AG09309 (cell line): ENCODE results near the gene TECPR2.

Experiments used
- DNase-seq: peaks from one replicate; pipeline ENCODE4 v3.0.0-alpha.2; 2010; ENCODE audit warnings: low read depth
- H3K4me3 ChIP-seq: 2 replicates; pipeline ENCODE4 v1.5.1; 2011; ENCODE audit warnings: mild to moderate bottlenecking, low read depth, low read length, moderate library complexity; ENCODE audit not compliant: control insufficient read depth
- TF ChIP-seq, protein P1 (sequence below): IDR thresholded peaks from 2 replicates; pipeline ENCODE4 v1.5.1; 2011; ENCODE audit warnings: mild to moderate bottlenecking, low read depth, low read length, inconsistent platforms; ENCODE audit not compliant: insufficient read depth, control insufficient read depth; ENCODE audit errors: missing control alignments

TECPR2 gene

DNA sequence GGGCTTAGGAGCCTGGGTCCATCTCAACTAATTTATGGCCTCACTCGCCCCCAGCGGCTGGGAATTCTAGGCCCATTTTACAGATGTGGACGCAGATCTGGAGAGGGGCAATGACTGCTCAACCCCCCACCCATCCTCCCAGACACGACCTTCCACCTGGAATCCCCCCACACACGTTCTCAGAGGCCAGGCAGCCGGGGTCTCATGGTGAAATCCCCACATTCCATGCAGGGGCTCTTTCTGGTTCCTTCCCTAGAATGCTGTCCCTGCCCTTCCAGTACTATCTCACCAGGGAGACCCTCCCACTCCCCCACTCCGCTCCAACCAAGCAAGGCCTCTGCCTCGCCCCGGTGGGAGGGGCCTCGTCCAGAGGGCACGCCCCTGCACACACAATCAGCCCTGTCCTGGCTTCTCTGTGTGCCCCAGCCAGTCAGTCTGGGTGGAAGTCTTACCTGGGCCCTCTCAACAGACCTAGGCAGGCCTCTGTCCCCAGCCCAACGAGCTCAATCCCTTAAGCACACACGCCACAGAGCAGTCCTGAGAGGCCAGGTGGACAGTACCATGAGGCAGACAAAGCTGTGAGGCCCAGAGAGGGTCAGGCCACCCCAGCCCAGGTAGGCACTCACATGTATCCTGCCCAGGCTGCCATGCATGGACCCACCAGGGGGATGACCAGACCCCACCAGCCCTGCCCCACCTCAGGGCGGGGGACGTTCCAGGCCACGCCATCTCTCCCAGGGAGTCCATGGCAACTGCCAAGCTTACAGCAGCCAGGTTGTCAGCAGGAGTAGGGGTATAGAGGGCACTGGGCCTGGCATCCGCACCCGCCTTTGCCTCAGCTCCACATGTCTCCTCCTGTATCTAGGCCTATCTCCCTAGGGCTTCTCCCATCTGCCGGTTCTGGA is 148.1 kb downstream of the TECPR2 start:
- no peak overlapping the region; the same call in 1 of the 2 replicates for H3K4me3 ChIP-seq

DNA sequence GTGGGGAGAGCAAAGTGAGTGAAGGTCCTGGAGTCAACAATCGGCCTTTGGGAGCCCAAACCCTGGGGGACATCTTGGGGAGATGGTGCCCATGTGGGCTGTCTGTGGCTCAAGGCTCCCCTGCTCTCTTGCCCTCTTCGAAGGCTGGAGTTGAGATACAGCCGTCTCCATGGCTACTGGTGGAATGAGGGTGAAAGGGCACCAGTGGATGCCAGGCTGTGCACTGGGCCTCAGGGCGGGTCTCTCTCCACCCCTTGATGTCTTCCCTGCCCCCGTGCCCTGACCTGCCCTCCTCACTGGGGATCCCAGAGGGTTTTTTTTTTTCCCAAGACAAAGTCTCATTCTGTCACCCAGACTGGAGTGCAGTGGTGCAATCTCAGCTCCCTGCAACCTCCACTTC is 148.8 kb downstream of the TECPR2 start:
- H3K4me3 ChIP-seq, result no peak overlapping the region
- TF ChIP-seq, protein P1, sequence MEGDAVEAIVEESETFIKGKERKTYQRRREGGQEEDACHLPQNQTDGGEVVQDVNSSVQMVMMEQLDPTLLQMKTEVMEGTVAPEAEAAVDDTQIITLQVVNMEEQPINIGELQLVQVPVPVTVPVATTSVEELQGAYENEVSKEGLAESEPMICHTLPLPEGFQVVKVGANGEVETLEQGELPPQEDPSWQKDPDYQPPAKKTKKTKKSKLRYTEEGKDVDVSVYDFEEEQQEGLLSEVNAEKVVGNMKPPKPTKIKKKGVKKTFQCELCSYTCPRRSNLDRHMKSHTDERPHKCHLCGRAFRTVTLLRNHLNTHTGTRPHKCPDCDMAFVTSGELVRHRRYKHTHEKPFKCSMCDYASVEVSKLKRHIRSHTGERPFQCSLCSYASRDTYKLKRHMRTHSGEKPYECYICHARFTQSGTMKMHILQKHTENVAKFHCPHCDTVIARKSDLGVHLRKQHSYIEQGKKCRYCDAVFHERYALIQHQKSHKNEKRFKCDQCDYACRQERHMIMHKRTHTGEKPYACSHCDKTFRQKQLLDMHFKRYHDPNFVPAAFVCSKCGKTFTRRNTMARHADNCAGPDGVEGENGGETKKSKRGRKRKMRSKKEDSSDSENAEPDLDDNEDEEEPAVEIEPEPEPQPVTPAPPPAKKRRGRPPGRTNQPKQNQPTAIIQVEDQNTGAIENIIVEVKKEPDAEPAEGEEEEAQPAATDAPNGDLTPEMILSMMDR, result no peak
- DNase-seq, result no peak

More for the DNA sequence above, 148.1 kb downstream of the TECPR2 start:
- TF ChIP-seq, protein P1, result no peak
- DNase-seq, result no peak

DNA sequence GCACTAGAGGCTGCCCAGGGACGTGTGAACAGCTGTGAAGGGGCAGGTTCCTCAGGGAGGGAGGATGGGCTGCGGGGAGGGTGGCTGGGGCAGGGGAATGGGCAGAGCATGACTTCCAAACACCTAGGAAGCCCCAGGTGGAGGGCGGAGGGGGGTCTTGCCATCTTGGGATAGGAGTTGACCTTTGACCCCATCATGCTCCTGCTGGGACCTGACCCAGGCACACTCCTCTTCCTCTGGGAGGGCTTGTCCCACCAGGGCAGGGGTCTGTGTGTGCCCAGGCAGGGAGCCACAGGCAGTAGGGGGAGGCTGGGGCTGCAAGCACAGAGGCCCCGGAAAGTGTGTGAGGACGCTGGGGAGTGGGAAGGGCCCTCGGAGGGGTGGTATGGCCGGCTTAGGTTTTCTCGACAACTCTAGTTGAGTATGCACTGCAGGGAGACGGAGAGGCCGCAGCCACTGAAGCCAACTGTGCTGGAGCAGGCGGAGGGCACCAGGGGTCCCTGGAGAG is 150.1 kb downstream of the TECPR2 start:
- TF ChIP-seq, protein P1, result no peak
- no peak overlapping the region for H3K4me3 ChIP-seq
- DNase-seq, result no peak

DNA sequence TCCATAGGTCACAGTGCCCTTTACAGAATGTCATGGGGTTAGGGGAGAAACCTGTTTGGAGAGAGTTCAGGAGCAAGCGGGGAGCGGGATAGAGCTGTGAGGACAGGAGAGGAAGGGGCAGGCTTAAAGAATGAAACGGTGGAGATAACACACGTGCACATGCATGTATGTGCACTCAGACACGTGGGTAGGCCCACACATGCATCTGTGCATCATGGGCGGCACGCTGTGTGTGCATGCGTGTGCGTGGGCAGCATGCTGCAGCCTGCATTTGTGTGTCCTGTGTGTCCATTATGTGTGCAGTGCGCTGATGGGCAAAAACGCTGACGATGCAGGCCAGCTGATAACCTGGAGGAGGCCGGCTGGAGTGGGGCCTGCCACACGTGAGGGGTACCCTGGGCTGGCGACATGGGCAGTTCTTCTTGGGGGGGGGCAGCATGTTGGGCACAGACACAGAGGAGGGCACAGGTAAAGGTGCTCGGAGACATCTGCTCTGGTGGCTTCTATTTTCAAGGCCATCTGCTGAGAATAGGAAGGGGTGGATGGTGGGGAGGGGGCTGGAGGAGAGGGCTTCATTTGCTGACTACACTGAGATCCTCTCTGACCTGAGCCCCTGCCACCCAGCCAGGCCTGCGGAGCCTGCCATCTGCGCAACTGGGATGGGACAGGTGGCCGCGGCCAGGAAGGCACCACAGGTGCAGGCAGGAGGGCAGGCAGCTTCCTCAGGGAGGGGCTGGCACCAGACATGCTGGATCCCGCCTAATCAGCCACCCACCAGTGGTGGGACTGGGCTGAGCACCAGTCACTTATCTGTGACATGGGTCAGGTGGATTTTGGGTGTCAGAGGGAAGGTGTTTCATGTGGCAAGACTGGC is 151.4 kb downstream of the TECPR2 start:
- TF ChIP-seq, protein P1, result no peak
- DNase-seq, result no peak
- no peak overlapping the region for H3K4me3 ChIP-seq

DNA sequence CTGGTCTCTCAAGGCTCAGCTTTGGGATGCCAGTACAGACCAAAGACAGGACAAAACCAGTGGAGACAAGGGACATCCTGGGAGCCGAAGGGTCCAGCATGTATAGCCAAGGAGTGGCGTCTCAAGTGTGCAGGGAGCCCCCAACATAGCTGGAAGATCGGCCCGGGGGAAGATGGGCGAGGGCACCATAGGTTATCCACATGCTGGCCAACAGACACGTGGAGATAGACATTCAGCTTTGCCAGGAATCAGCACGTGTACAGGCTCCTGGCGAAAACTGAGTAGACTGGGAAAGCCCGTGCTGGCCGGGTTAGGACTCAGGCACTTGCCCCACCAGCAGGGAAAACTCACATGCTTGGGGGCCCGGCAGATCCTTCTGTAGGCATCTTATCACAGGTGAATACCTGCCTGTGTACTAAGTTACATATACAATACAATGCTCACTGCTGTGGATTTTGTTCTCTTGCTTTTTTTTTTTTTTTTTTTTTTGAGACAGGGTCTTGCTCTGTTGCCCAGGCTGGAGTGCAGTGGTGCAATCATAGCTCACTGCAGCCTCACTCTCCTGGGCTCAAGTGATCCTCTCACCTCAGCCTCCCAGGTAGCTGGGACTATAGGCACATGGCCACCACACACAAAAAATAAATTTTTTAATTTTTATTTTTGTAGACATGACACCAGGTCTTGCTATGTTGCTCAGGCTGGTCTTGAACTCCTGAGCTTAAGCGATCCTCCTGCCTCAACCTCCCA is 152.4 kb downstream of the TECPR2 start:
- H3K4me3 ChIP-seq, result no peak overlapping the region
- TF ChIP-seq, protein P1, result no peak
- no peak for DNase-seq
